Measurements from ENCODE around the gene LRFN2. TPM values are rescaled to one million over a fixed set of nuclear protein-coding genes. Genes with fewer than 3 reads are reported as not detected.

The LRFN2 gene
- total and polyA plus RNA-seq, 2 donors (not counting 1 experiment from before 2014, with no cell fraction given), result not detected

GRCh38 chr6:40582892-40583291 lies 4.3 kb downstream of the LRFN2 start:
- no peak overlapping the region for H3K27ac ChIP-seq (ENCODE audit: low read length in 2 of 2)
- ATAC-seq (ENCODE audit: low read depth), result no peak
- H3K4me3 ChIP-seq (ENCODE audit: control extremely low read depth in 1 of 5, extremely low read depth in 1 of 5, insufficient read depth in 1 of 5, low read depth in 2 of 5, low read length in 4 of 5), result no peak overlapping the region
- H3K27me3 Mint-ChIP-seq, result peaks cover 33% of the 10 kb centered on the region
- H3K4me1 ChIP-seq (ENCODE audit: control insufficient read depth in 2 of 2, insufficient read depth in 2 of 2, low read length in 2 of 2), result peaks cover 12 to 13% of the 10 kb centered on the region in 2 donors
- no peak overlapping the region for H2AFZ ChIP-seq (ENCODE audit: insufficient read depth, low read depth, low read length, poor library complexity, severe bottlenecking)
- POLR2A ChIA-PET, result no interaction called here
- intact Hi-C loops (cut with micrococcal nuclease), result no loop called here
- H3K4me3 Mint-ChIP-seq, result no peak overlapping the region
- H3K4me1 Mint-ChIP-seq, result peaks cover 11% of the 10 kb centered on the region
- H3K9me3 Mint-ChIP-seq (ENCODE audit: insufficient read depth), result no peaks in the 10 kb centered on the region
- H3K9me3 ChIP-seq (ENCODE audit: control extremely low read depth in 1 of 3, control insufficient read depth in 2 of 3, insufficient read depth in 1 of 3, low read length in 2 of 3), result no peaks in the 10 kb centered on the region
- peaks cover 0 to 21% (median 10%) of the 10 kb centered on the region in 4 experiments for H3K27me3 ChIP-seq (replicated peaks in 1 of 4; ENCODE audit: control extremely low read depth in 1 of 4, control insufficient read depth in 3 of 4, insufficient read depth in 4 of 4, low read length in 3 of 4)
- WGBS (ENCODE audit: insufficient coverage), result no CpG with 5 or more reads among the region's 3 CpGs
- no peaks in the 10 kb centered on the region for H4K20me1 ChIP-seq (ENCODE audit: control insufficient read depth, insufficient read depth, low read length, poor library complexity, severe bottlenecking)
- DNase-seq, result no peak
- H3K4me2 ChIP-seq (replicated peaks; ENCODE audit: low read depth, low read length, poor library complexity, severe bottlenecking), result no peak overlapping the region
- CTCF ChIA-PET, result interaction anchor here (0.7 kb wide), 1 partner anchor 183 kb away, joined by 4 read pairs; no protein-coding TSS in a partner anchor
- no peak overlapping the region for H3K9ac ChIP-seq (ENCODE audit: low read length)
- H3K36me3 ChIP-seq (replicated peaks in 1 of 2; ENCODE audit: control extremely low read depth in 1 of 2, control insufficient read depth in 1 of 2, extremely low read depth in 1 of 2, insufficient read depth in 2 of 2, low read length in 1 of 2), result no peaks in the 10 kb centered on the region
- no peaks in the 10 kb centered on the region for H3K79me2 ChIP-seq (ENCODE audit: control insufficient read depth, insufficient read depth, low read length)
- no peak overlapping the region for H3K27ac Mint-ChIP-seq
- TF ChIP-seq CTCF (IDR thresholded peaks at IDR 0.05) (no peak), EZH2 (IDR thresholded peaks at IDR 0.05; ENCODE audit: borderline replicate concordance, insufficient read depth, low read depth, low read length, poor library complexity, severe bottlenecking) (no peak)

- Mint-ChIP-seq H3K27me3 (peaks cover 2% of the 10 kb centered on the region), H3K4me1 (no peaks in the 10 kb centered on the region), H3K4me3 (no peak overlapping the region), H3K27ac (no peak overlapping the region), H3K9me3 (ENCODE audit: insufficient read depth) (no peaks in the 10 kb centered on the region)
- H3K4me2 ChIP-seq (replicated peaks; ENCODE audit: low read depth, low read length, poor library complexity, severe bottlenecking), result no peak overlapping the region
- no peaks in the 10 kb centered on the region for H3K9me3 ChIP-seq (ENCODE audit: control extremely low read depth in 1 of 3, control insufficient read depth in 2 of 3, insufficient read depth in 1 of 3, low read length in 2 of 3)
- H3K36me3 ChIP-seq (replicated peaks in 1 of 2; ENCODE audit: control extremely low read depth in 1 of 2, control insufficient read depth in 1 of 2, extremely low read depth in 1 of 2, insufficient read depth in 2 of 2, low read length in 1 of 2), result no peaks in the 10 kb centered on the region
- H3K79me2 ChIP-seq (ENCODE audit: control insufficient read depth, insufficient read depth, low read length), result no peaks in the 10 kb centered on the region
- DNase-seq (no peak), ATAC-seq (ENCODE audit: low read depth) (no peak)
- WGBS (ENCODE audit: insufficient coverage), result no CpG with 5 or more reads among the region's 3 CpGs
- ChIA-PET POLR2A (no interaction called here), CTCF (no interaction called here)
- H4K20me1 ChIP-seq (ENCODE audit: control insufficient read depth, insufficient read depth, low read length, poor library complexity, severe bottlenecking), result no peaks in the 10 kb centered on the region
- no peaks in the 10 kb centered on the region for H3K4me1 ChIP-seq (ENCODE audit: control insufficient read depth in 2 of 2, insufficient read depth in 2 of 2, low read length in 2 of 2)
- no peak overlapping the region for H3K9ac ChIP-seq (ENCODE audit: low read length)
- H2AFZ ChIP-seq (ENCODE audit: insufficient read depth, low read depth, low read length, poor library complexity, severe bottlenecking), result no peak overlapping the region
- TF ChIP-seq CTCF (IDR thresholded peaks at IDR 0.05), result no peak
- no peak for TF ChIP-seq EZH2 (IDR thresholded peaks at IDR 0.05; ENCODE audit: borderline replicate concordance, insufficient read depth, low read depth, low read length, poor library complexity, severe bottlenecking)
- H3K27ac ChIP-seq (ENCODE audit: low read length in 2 of 2), result no peak overlapping the region
- intact Hi-C loops (cut with micrococcal nuclease), result no loop called here
- no peaks in the 10 kb centered on the region for H3K27me3 ChIP-seq (replicated peaks in 1 of 4; ENCODE audit: control extremely low read depth in 1 of 4, control insufficient read depth in 3 of 4, insufficient read depth in 4 of 4, low read length in 3 of 4)
- no peak overlapping the region for H3K4me3 ChIP-seq (ENCODE audit: control extremely low read depth in 1 of 5, extremely low read depth in 1 of 5, insufficient read depth in 1 of 5, low read depth in 2 of 5, low read length in 4 of 5)
These were observed 8.1 kb downstream of the LRFN2 start for GRCh38 chr6:40579101-40579500.
